HG03025 (cell line): Measurements from ENCODE around the gene ICE1.
A peak's percentile ranks its signal among the peaks of the same experiment; 100 is the strongest.
"Not testable (repeated sequence)": the region's sequence is repeated elsewhere in the genome, so short reads cannot be mapped to it uniquely, and the experiment has no call there.

ENCODE experiments used
- ATAC-seq: cut with Tn5 transposase; IDR thresholded peaks from one replicate; pipeline ENCODE4 v1.9.1; 2021; ENCODE audit warnings: mild to moderate bottlenecking, moderate library complexity; ENCODE audit not compliant: unreplicated experiment, low FRiP score

The ICE1 gene

GRCh38 chr5:5395093-5395492 lies 27.4 kb upstream of the ICE1 start:
- ATAC-seq = not testable (repeated sequence)

- ATAC-seq = no peak
Measured at GRCh38 chr5:5398071-5398470, 24.4 kb upstream of the ICE1 start.

- no peak for ATAC-seq
Measured at GRCh38 chr5:5401095-5401494, 21.4 kb upstream of the ICE1 start.

- no peak for ATAC-seq
Measured at GRCh38 chr5:5403741-5404140, 18.7 kb upstream of the ICE1 start.

GRCh38 chr5:5404381-5404780 lies 18.1 kb upstream of the ICE1 start:
- no peak for ATAC-seq

GRCh38 chr5:5405441-5405840 lies 17.0 kb upstream of the ICE1 start:
- no peak for ATAC-seq

GRCh38 chr5:5407924-5408323 lies 14.6 kb upstream of the ICE1 start:
- no peak for ATAC-seq

GRCh38 chr5:5409151-5409810 lies 13.2 kb upstream of the ICE1 start:
- no peak for ATAC-seq

- ATAC-seq = not testable (repeated sequence)
Measured at GRCh38 chr5:5413856-5414255, 8.6 kb upstream of the ICE1 start.

- ATAC-seq = no peak
Measured at GRCh38 chr5:5414999-5415398, 7.5 kb upstream of the ICE1 start.

- ATAC-seq = no peak
Measured at GRCh38 chr5:5416733-5417132, 5.7 kb upstream of the ICE1 start.

- no peak for ATAC-seq
Measured at GRCh38 chr5:5418006-5418405, 4.5 kb upstream of the ICE1 start.

GRCh38 chr5:5418764-5419163 lies 3.7 kb upstream of the ICE1 start:
- ATAC-seq = no peak

GRCh38 chr5:5419291-5420210 lies 2.9 kb upstream of the ICE1 start:
- ATAC-seq = no peak

GRCh38 chr5:5420251-5420650 lies 2.2 kb upstream of the ICE1 start:
- no peak for ATAC-seq

- peak; percentile 19 for ATAC-seq
Measured at GRCh38 chr5:5421149-5421960, 1.1 kb upstream of the ICE1 start.

GRCh38 chr5:5422819-5423515 lies 490 bp downstream of the ICE1 start:
- ATAC-seq = peak; percentile 1

GRCh38 chr5:5423586-5423985 lies 1.1 kb downstream of the ICE1 start:
- ATAC-seq = no peak

- no peak for ATAC-seq
Measured at GRCh38 chr5:5424736-5425135, 2.3 kb downstream of the ICE1 start.

GRCh38 chr5:5430136-5430535 lies 7.7 kb downstream of the ICE1 start:
- no peak for ATAC-seq
